Suprapubic skin (tissue), 3 donors: ENCODE results near the gene TENM3.

Experiments used
- POLR2A ChIP-seq, 2 donors: fragments of 450-650 bp; IDR thresholded peaks; one replicate each; pipeline ENCODE4 v1.6.1; 2017; ENCODE audit warnings: antibody characterized with exemption in 2 of 2, mild to moderate bottlenecking in 2 of 2, moderate library complexity in 2 of 2
- TF ChIP-seq, protein P1 (sequence below), 2 donors: fragments of 200-600 bp in 1 of 2; fragments of 450-650 bp in 1 of 2; sonication (generic) in 1 of 2; IDR thresholded peaks; one replicate each; pipeline ENCODE4 v1.5.1; 2016 to 2019; ENCODE audit warnings: antibody characterized with exemption in 2 of 2, mild to moderate bottlenecking in 1 of 2, moderate library complexity in 1 of 2

DNA sequence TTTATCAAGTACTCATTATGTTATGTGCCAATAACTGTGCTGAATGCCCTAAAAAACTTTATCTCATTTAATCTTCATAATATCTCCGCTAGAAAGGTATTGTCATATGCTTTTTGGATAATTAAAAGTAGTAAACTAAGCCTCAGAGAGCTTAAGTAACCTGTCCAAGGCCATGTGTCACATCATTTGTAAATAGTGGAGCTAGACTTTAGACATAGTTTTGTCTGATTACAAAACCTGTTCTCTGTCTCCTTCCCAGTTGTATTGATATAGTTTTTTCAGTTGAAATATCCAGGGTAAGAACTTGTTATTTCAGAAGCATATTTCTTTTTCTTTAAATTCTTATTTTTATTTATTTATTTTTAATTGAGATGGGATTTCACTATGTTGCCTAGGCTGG lies 66.7 kb downstream of the TENM3 start:
- TF ChIP-seq, protein P1, sequence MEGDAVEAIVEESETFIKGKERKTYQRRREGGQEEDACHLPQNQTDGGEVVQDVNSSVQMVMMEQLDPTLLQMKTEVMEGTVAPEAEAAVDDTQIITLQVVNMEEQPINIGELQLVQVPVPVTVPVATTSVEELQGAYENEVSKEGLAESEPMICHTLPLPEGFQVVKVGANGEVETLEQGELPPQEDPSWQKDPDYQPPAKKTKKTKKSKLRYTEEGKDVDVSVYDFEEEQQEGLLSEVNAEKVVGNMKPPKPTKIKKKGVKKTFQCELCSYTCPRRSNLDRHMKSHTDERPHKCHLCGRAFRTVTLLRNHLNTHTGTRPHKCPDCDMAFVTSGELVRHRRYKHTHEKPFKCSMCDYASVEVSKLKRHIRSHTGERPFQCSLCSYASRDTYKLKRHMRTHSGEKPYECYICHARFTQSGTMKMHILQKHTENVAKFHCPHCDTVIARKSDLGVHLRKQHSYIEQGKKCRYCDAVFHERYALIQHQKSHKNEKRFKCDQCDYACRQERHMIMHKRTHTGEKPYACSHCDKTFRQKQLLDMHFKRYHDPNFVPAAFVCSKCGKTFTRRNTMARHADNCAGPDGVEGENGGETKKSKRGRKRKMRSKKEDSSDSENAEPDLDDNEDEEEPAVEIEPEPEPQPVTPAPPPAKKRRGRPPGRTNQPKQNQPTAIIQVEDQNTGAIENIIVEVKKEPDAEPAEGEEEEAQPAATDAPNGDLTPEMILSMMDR (IDR thresholded peaks at IDR 0.05), result no peak
- no peak for TF ChIP-seq POLR2A (IDR thresholded peaks at IDR 0.05)
